ENCODE results near the gene GIPR. TPM values are rescaled to one million over a fixed set of nuclear protein-coding genes. Genes with fewer than 3 reads are reported as not detected.

GIPR gene
- total and polyA plus RNA-seq, 2 donors (not counting 1 experiment from before 2014, with no cell fraction given): 0.25 TPM; not detected in 1

GRCh38 chr19:45638930-45639729, 28.9 kb upstream of the GIPR start, which contains the start of gene EML2:
Gene EML2, minus strand, starts transcription at chr19:45639397. Its CDS starts 21 bp downstream, at chr19:45639376.
- Histone ChIP-seq H3K79me2 (ENCODE audit: control insufficient read depth, insufficient read depth, low read length) (peaks cover 4% of the 10 kb centered on the region), H2AFZ (ENCODE audit: low read length) (peak within 1 kb of the TSS; percentile 86), H3K36me3 (ENCODE audit: control insufficient read depth, insufficient read depth, low read length) (no peaks in the 10 kb centered on the region), H3K4me3 (replicated peaks in 1 of 4; ENCODE audit: control extremely low read depth in 1 of 4, insufficient read depth in 1 of 4, low read depth in 3 of 4, low read length in 4 of 4) (peak within 1 kb of the TSS; percentile 76 to 84 (median 82)), H4K20me1 (ENCODE audit: control insufficient read depth, extremely low read depth, insufficient read depth, low read length) (no peaks in the 10 kb centered on the region), H3K27ac (ENCODE audit: insufficient read depth, low read length) (peak within 1 kb of the TSS; percentile 26), H3K9ac (ENCODE audit: insufficient read depth, low read length) (peak within 1 kb of the TSS; percentile 67), H3K9me3 (ENCODE audit: control insufficient read depth, insufficient read depth, low read depth, low read length) (no peaks in the 10 kb centered on the region), H3K4me1 (ENCODE audit: control insufficient read depth, extremely low read depth, insufficient read depth, low read length) (peaks cover 14% of the 10 kb centered on the region), H3K4me2 (ENCODE audit: extremely low read depth, insufficient read depth, low read length) (peak within 1 kb of the TSS; percentile 94), H3K27me3 (ENCODE audit: control insufficient read depth, insufficient read depth, low read length) (no peaks in the 10 kb centered on the region)
- peak in 1 of 2 donors; percentile 39 for DNase-seq (ENCODE audit: low read depth in 2 of 2)
- TF ChIP-seq EZH2 (IDR thresholded peaks at IDR 0.05; ENCODE audit: low read length, missing control alignments): no peak
- TF ChIP-seq, protein P1, sequence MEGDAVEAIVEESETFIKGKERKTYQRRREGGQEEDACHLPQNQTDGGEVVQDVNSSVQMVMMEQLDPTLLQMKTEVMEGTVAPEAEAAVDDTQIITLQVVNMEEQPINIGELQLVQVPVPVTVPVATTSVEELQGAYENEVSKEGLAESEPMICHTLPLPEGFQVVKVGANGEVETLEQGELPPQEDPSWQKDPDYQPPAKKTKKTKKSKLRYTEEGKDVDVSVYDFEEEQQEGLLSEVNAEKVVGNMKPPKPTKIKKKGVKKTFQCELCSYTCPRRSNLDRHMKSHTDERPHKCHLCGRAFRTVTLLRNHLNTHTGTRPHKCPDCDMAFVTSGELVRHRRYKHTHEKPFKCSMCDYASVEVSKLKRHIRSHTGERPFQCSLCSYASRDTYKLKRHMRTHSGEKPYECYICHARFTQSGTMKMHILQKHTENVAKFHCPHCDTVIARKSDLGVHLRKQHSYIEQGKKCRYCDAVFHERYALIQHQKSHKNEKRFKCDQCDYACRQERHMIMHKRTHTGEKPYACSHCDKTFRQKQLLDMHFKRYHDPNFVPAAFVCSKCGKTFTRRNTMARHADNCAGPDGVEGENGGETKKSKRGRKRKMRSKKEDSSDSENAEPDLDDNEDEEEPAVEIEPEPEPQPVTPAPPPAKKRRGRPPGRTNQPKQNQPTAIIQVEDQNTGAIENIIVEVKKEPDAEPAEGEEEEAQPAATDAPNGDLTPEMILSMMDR (conservative IDR thresholded peaks at IDR 0.05 in 1 of 2, IDR thresholded peaks at IDR 0.05 in 1 of 2; ENCODE audit: low read depth in 1 of 2, low read length in 2 of 2): peak; percentile 25 to 41

- H3K79me2 ChIP-seq (ENCODE audit: control insufficient read depth, insufficient read depth, low read length): peaks cover 4% of the 10 kb centered on the region
- no peak overlapping the region for H3K9ac ChIP-seq (ENCODE audit: insufficient read depth, low read length)
- peak overlapping the region; percentile 52 for H3K27ac ChIP-seq (ENCODE audit: insufficient read depth, low read length)
- peaks cover 14% of the 10 kb centered on the region for H3K4me1 ChIP-seq (ENCODE audit: control insufficient read depth, extremely low read depth, insufficient read depth, low read length)
- H2AFZ ChIP-seq (ENCODE audit: low read length): no peak overlapping the region
- no peaks in the 10 kb centered on the region for H3K27me3 ChIP-seq (ENCODE audit: control insufficient read depth, insufficient read depth, low read length)
- no peaks in the 10 kb centered on the region for H3K9me3 ChIP-seq (ENCODE audit: control insufficient read depth, insufficient read depth, low read depth, low read length)
- H3K4me3 ChIP-seq (replicated peaks in 1 of 4; ENCODE audit: control extremely low read depth in 1 of 4, insufficient read depth in 1 of 4, low read depth in 3 of 4, low read length in 4 of 4): peak overlapping the region in 1 of 4 experiments; percentile 45
- DNase-seq (ENCODE audit: low read depth in 2 of 2): no peak
- H3K36me3 ChIP-seq (ENCODE audit: control insufficient read depth, insufficient read depth, low read length): no peaks in the 10 kb centered on the region
- H3K4me2 ChIP-seq (ENCODE audit: extremely low read depth, insufficient read depth, low read length): peak overlapping the region; percentile 68
- H4K20me1 ChIP-seq (ENCODE audit: control insufficient read depth, extremely low read depth, insufficient read depth, low read length): no peaks in the 10 kb centered on the region
- TF ChIP-seq, protein P1 (conservative IDR thresholded peaks at IDR 0.05 in 1 of 2, IDR thresholded peaks at IDR 0.05 in 1 of 2; ENCODE audit: low read depth in 1 of 2, low read length in 2 of 2): no peak
Measured at GRCh38 chr19:45640849-45641273, 27.2 kb upstream of the GIPR start.

- no peaks in the 10 kb centered on the region for H4K20me1 ChIP-seq (ENCODE audit: control insufficient read depth, extremely low read depth, insufficient read depth, low read length)
- H3K4me1 ChIP-seq (ENCODE audit: control insufficient read depth, extremely low read depth, insufficient read depth, low read length): peaks cover 14% of the 10 kb centered on the region
- peak overlapping the region; percentile 52 for H3K27ac ChIP-seq (ENCODE audit: insufficient read depth, low read length)
- DNase-seq (ENCODE audit: low read depth in 2 of 2): peak; percentile 62 to 70
- no peaks in the 10 kb centered on the region for H3K36me3 ChIP-seq (ENCODE audit: control insufficient read depth, insufficient read depth, low read length)
- TF ChIP-seq, protein P1 (conservative IDR thresholded peaks at IDR 0.05 in 1 of 2, IDR thresholded peaks at IDR 0.05 in 1 of 2; ENCODE audit: low read depth in 1 of 2, low read length in 2 of 2): no peak
- no peak for TF ChIP-seq EZH2 (IDR thresholded peaks at IDR 0.05; ENCODE audit: low read length, missing control alignments)
- H3K4me2 ChIP-seq (ENCODE audit: extremely low read depth, insufficient read depth, low read length): peak overlapping the region; percentile 68
- peaks cover 4% of the 10 kb centered on the region for H3K79me2 ChIP-seq (ENCODE audit: control insufficient read depth, insufficient read depth, low read length)
- no peak overlapping the region for H3K9ac ChIP-seq (ENCODE audit: insufficient read depth, low read length)
- H3K9me3 ChIP-seq (ENCODE audit: control insufficient read depth, insufficient read depth, low read depth, low read length): no peaks in the 10 kb centered on the region
- no peaks in the 10 kb centered on the region for H3K27me3 ChIP-seq (ENCODE audit: control insufficient read depth, insufficient read depth, low read length)
- peak overlapping the region; percentile 22 to 50 (median 39) for H3K4me3 ChIP-seq (replicated peaks in 1 of 4; ENCODE audit: control extremely low read depth in 1 of 4, insufficient read depth in 1 of 4, low read depth in 3 of 4, low read length in 4 of 4)
- peak overlapping the region; percentile 25 for H2AFZ ChIP-seq (ENCODE audit: low read length)
Measured at GRCh38 chr19:45641274-45642105, 26.5 kb upstream of the GIPR start.
